GM18951 (cell line): ENCODE data around the gene ZSWIM3.

Experiments used
- POLR2A ChIP-seq: IDR thresholded peaks from 4 replicates; pipeline ENCODE4 v1.6.1; 2011; ENCODE audit warnings: mild to moderate bottlenecking; ENCODE audit not compliant: insufficient read length, insufficient read depth; ENCODE audit errors: extremely low read depth
- in situ Hi-C: fragments of 300-500 bp; cut with MboI; formaldehyde crosslinking; loops from one replicate; pipeline ENCODE4 v1.12.0; 2022; ENCODE audit warnings: low sequenced_read_pairs, mixed read lengths, inconsistent platforms; ENCODE audit not compliant: unreplicated experiment

Gene ZSWIM3

GRCh38 chr20:45840700-45841198, 16.7 kb upstream of the ZSWIM3 start:
- in situ Hi-C loops: no loop called here
- no peak for TF ChIP-seq POLR2A

- TF ChIP-seq POLR2A: no peak
- in situ Hi-C loops: no loop called here
These were observed 15.8 kb upstream of the ZSWIM3 start for GRCh38 chr20:45841407-45842129.

GRCh38 chr20:45842169-45842812, 15.1 kb upstream of the ZSWIM3 start:
- in situ Hi-C loops: no loop called here
- TF ChIP-seq POLR2A: no peak

- no peak for TF ChIP-seq POLR2A
- in situ Hi-C loops: no loop called here
These were observed 13.9 kb upstream of the ZSWIM3 start for GRCh38 chr20:45843506-45843905.

GRCh38 chr20:45845452-45845851, 12.0 kb upstream of the ZSWIM3 start:
- no peak for TF ChIP-seq POLR2A
- in situ Hi-C loops: no loop called here

- in situ Hi-C loops: no loop called here
- TF ChIP-seq POLR2A: no peak
These were observed 9.0 kb upstream of the ZSWIM3 start for GRCh38 chr20:45848421-45848820.

- no peak for TF ChIP-seq POLR2A
- in situ Hi-C loops: no loop called here
These were observed 8.3 kb upstream of the ZSWIM3 start for GRCh38 chr20:45848969-45849582.

- TF ChIP-seq POLR2A: no peak
These were observed 7.2 kb upstream of the ZSWIM3 start for GRCh38 chr20:45850238-45850637.

GRCh38 chr20:45850926-45851325, 6.5 kb upstream of the ZSWIM3 start:
- no peak for TF ChIP-seq POLR2A
- in situ Hi-C loops: no loop called here

More at GRCh38 chr20:45850238-45850637, 7.2 kb upstream of the ZSWIM3 start:
- in situ Hi-C loops: no loop called here

GRCh38 chr20:45851501-45851900, 5.9 kb upstream of the ZSWIM3 start:
- no peak for TF ChIP-seq POLR2A

GRCh38 chr20:45852326-45852725, 5.1 kb upstream of the ZSWIM3 start:
- in situ Hi-C loops: no loop called here
- TF ChIP-seq POLR2A: no peak

More at GRCh38 chr20:45851501-45851900, 5.9 kb upstream of the ZSWIM3 start:
- in situ Hi-C loops: no loop called here

- in situ Hi-C loops: no loop called here
- TF ChIP-seq POLR2A: no peak
These were observed 3.9 kb upstream of the ZSWIM3 start for GRCh38 chr20:45853484-45853883.

- in situ Hi-C loops: no loop called here
- no peak for TF ChIP-seq POLR2A
These were observed 435 bp downstream of the ZSWIM3 start for GRCh38 chr20:45857882-45858216.

GRCh38 chr20:45859916-45860315, 2.5 kb downstream of the ZSWIM3 start:
- TF ChIP-seq POLR2A: no peak
- in situ Hi-C loops: no loop called here
